K562 treated with DMSO at 1 percent for 12 hours (cell line): Measurements from ENCODE around the gene UGCG. TPM values are rescaled to one million over a fixed set of nuclear protein-coding genes. Genes with fewer than 3 reads are reported as not detected.

Source experiments
- total RNA-seq: library from RNA; unstranded; fragments of 300-600 nt; gene quantifications from 2 replicates; pipeline ENCODE4 v1.2.3, GENCODE V29; 2022; ENCODE audit not compliant: insufficient read depth

The UGCG gene
- 7.2 and 21.0 TPM in 2 replicates for total RNA-seq

DNA sequence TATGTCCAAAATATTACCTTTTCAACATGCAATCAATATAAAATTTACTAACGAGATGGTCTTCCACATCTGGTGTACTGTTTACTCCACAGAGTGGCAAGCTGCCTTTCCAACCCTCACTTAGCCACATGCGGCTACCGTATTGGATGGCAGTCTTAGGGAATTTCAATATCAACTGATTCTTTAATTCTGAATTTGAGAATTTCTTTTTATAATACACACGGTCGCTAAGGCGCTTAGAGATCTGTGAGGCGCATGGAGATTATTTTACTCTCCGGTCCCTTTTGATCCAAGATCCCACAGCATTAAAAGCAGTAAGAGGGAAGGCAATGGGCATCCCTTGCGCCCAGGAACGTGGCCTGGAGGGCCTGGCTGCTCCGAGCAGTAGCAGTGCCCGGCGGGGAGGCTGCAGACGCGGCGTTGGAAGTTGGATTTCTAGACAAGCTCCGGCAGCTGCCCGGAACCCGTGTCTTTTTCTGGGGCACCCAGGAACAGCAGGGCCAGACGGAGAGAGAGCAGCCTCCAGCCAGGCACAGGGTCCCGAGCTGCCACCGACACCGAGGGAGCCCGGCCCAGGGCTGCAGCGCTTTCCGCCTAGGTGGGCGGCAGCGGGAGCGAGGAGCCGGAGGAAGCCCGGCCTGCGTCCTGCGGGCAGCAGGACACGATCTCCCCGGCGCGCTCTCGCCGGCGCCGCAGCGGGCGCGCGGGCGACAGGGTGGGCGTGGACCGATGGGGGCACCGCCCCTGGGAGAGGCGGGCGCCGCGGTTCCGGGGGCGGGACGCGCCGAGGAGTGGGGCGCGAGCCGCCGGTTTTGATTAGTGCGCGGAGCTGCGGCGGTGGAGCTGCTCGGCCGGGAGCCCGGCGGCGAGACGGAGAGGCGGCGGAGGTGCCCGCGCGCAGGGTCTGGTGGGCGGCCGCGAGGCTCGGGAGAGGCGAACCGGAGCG is at the start of gene UGCG:
Gene UGCG (plus strand): TSS at position 819 of the 946 bp plus-strand sequence. CDS start 402 bp downstream, outside the sequence.

Other genes starting within 250 kb of the UGCG start
- 20.5 and 22.8 TPM in 2 replicates for gene GNG10, start 235.2 kb upstream of the UGCG start, total RNA-seq
- not detected in 2 replicates for gene SHOC1, start 101.9 kb upstream of the UGCG start, total RNA-seq